KMS-11 (cell line): ENCODE data around the gene BSDC1.

Source experiments
- H2AFZ ChIP-seq: fragments of 200-600 bp; sonication (generic); 2 replicates; pipeline ENCODE4 v1.6.1; 2016; ENCODE audit warnings: antibody characterized with exemption, mixed run types, low read depth
- H3K27ac ChIP-seq: fragments of 200-600 bp; sonication (generic); 2 replicates; pipeline ENCODE4 v1.6.1; 2016; ENCODE audit warnings: mild to moderate bottlenecking, mixed run types
- H3K27me3 ChIP-seq: fragments of 200-600 bp; sonication (generic); 2 replicates; pipeline ENCODE4 v1.6.1; 2017; ENCODE audit warnings: mild to moderate bottlenecking, low read depth, mixed run types, moderate library complexity; ENCODE audit not compliant: insufficient read depth
- H3K36me3 ChIP-seq: fragments of 200-600 bp; sonication (generic); 2 replicates; pipeline ENCODE4 v1.6.1; 2017; ENCODE audit warnings: mild to moderate bottlenecking, mixed run types; ENCODE audit not compliant: insufficient read depth
- H3K4me1 ChIP-seq: fragments of 200-600 bp; sonication (generic); 2 replicates; pipeline ENCODE4 v1.6.1; 2016; ENCODE audit warnings: mild to moderate bottlenecking, low read depth, mixed run types; ENCODE audit not compliant: poor library complexity, severe bottlenecking
- H3K4me2 ChIP-seq: fragments of 200-600 bp; sonication (generic); 2 replicates; pipeline ENCODE4 v1.7.0; 2016; ENCODE audit warnings: mild to moderate bottlenecking, mixed run types
- H3K4me3 ChIP-seq: fragments of 200-600 bp; sonication (generic); IDR thresholded peaks from 2 replicates; pipeline ENCODE4 v1.6.1; 2017; ENCODE audit warnings: low read depth, low read length, mixed read lengths; ENCODE audit not compliant: insufficient read depth
- H3K79me2 ChIP-seq: fragments of 200-600 bp; sonication (generic); 2 replicates; pipeline ENCODE4 v1.6.1; 2016; ENCODE audit warnings: low read depth, mixed run types; ENCODE audit not compliant: insufficient read depth
- H3K9ac ChIP-seq: fragments of 200-600 bp; sonication (generic); 2 replicates; pipeline ENCODE4 v1.6.1; 2016; ENCODE audit warnings: mild to moderate bottlenecking, mixed run types
- H4K20me1 ChIP-seq: fragments of 200-600 bp; sonication (generic); 2 replicates; pipeline ENCODE4 v1.6.1; 2016; ENCODE audit warnings: mild to moderate bottlenecking, mixed run types; ENCODE audit not compliant: insufficient read depth
- CTCF ChIP-seq: fragments of 200-600 bp; sonication (generic); conservative IDR thresholded peaks from 2 replicates; pipeline ENCODE4 v1.6.1; 2017; ENCODE audit warnings: low read depth, mild to moderate bottlenecking, antibody characterized with exemption, low read length, moderate library complexity, mixed read lengths

Gene BSDC1

GRCh38 chr1:32377541-32378220 is 16.6 kb downstream of the BSDC1 start:
- Histone ChIP-seq H3K4me3 (no peak overlapping the region), H3K4me2 (no peak overlapping the region), H3K36me3 (no peaks in the 10 kb centered on the region; the same call in 1 of the 2 replicates), H3K27me3 (no peaks in the 10 kb centered on the region), H3K79me2 (no peaks in the 10 kb centered on the region), H3K9ac (no peak overlapping the region), H2AFZ (no peak overlapping the region), H4K20me1 (no peaks in the 10 kb centered on the region), H3K27ac (no peak overlapping the region), H3K4me1 (no peaks in the 10 kb centered on the region)
- TF ChIP-seq CTCF: no peak

GRCh38 chr1:32376199-32376598 is 18.0 kb downstream of the BSDC1 start:
- H2AFZ ChIP-seq: no peak overlapping the region
- no peak overlapping the region for H3K4me3 ChIP-seq
- H3K4me1 ChIP-seq: no peaks in the 10 kb centered on the region
- no peaks in the 10 kb centered on the region for H3K27me3 ChIP-seq
- no peak overlapping the region for H3K9ac ChIP-seq
- no peaks in the 10 kb centered on the region for H4K20me1 ChIP-seq
- no peaks in the 10 kb centered on the region for H3K79me2 ChIP-seq
- TF ChIP-seq CTCF: no peak
- H3K4me2 ChIP-seq: no peak overlapping the region
- no peaks in the 10 kb centered on the region; the same call in 1 of the 2 replicates for H3K36me3 ChIP-seq
- no peak overlapping the region for H3K27ac ChIP-seq

GRCh38 chr1:32373996-32374592 is 20.1 kb downstream of the BSDC1 start:
- no peaks in the 10 kb centered on the region; the same call in 1 of the 2 replicates for H3K36me3 ChIP-seq
- H3K4me3 ChIP-seq: no peak overlapping the region

GRCh38 chr1:32372149-32372756 is 22.0 kb downstream of the BSDC1 start:
- H3K27ac ChIP-seq: no peak overlapping the region
- no peak overlapping the region for H3K4me3 ChIP-seq
- H3K4me2 ChIP-seq: no peak overlapping the region
- H3K79me2 ChIP-seq: no peaks in the 10 kb centered on the region
- no peaks in the 10 kb centered on the region; the same call in 1 of the 2 replicates for H3K36me3 ChIP-seq
- no peak overlapping the region for H2AFZ ChIP-seq
- H4K20me1 ChIP-seq: no peaks in the 10 kb centered on the region
- no peak for TF ChIP-seq CTCF
- H3K27me3 ChIP-seq: no peaks in the 10 kb centered on the region
- no peak overlapping the region for H3K9ac ChIP-seq
- H3K4me1 ChIP-seq: no peaks in the 10 kb centered on the region

More at GRCh38 chr1:32373996-32374592, 20.1 kb downstream of the BSDC1 start:
- H3K4me2 ChIP-seq: no peak overlapping the region
- no peak overlapping the region for H2AFZ ChIP-seq
- no peaks in the 10 kb centered on the region for H3K27me3 ChIP-seq
- TF ChIP-seq CTCF: no peak
- no peaks in the 10 kb centered on the region for H3K4me1 ChIP-seq
- H4K20me1 ChIP-seq: no peaks in the 10 kb centered on the region
- H3K79me2 ChIP-seq: no peaks in the 10 kb centered on the region
- H3K9ac ChIP-seq: no peak overlapping the region
- no peak overlapping the region for H3K27ac ChIP-seq
